NT2/D1 (cell line): Measurements from ENCODE around the gene HES4.

Experiments
- SUZ12 ChIP-seq: IDR thresholded peaks from 2 replicates; pipeline ENCODE4 v1.6.1; 2011; ENCODE audit not compliant: insufficient read length, insufficient read depth; ENCODE audit errors: extremely low read depth
- YY1 ChIP-seq: IDR thresholded peaks from 2 replicates; pipeline ENCODE4 v1.6.1; 2011; ENCODE audit not compliant: insufficient read length, insufficient read depth
- ZNF274 ChIP-seq: IDR thresholded peaks from 2 replicates; pipeline ENCODE4 v1.6.1; 2011; ENCODE audit warnings: mild to moderate bottlenecking, low read depth, low read length

DNA sequence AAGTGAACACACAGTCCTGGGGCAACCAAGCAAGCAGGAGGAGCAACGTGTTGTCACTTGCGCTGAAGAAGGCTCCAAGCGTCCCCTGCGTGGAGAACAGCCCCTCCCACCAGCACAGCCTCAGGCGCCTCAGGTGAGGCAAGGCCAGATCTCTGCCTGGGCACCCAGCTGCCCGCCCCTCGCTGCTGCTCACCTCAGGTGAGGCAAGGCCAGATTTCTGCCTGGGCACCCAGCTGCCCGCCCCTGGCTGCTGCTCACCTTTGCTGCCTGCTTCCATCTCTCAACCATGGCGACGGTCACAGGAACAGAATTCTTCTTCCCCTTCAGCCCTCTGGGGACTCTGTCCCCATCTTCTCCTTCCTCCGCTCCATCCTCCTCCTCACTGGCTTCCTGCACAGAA, 43.3 kb downstream of the HES4 start:
- no peak for TF ChIP-seq SUZ12
- no peak for TF ChIP-seq YY1
- no peak for TF ChIP-seq ZNF274
